AG10803 (cell line): Measurements from ENCODE around the gene ADAM8.
"Not testable (repeated sequence)": the region's sequence is repeated elsewhere in the genome, so short reads cannot be mapped to it uniquely, and the experiment has no call there.

ENCODE experiments used
- DNase-seq: peaks from one replicate; pipeline ENCODE4 v3.0.0; 2010; ENCODE audit warnings: low read depth
- H3K4me3 ChIP-seq: 2 replicates; pipeline ENCODE4 v1.5.1; 2011; ENCODE audit warnings: mild to moderate bottlenecking, low read length, control low read depth
- CTCF ChIP-seq: conservative IDR thresholded peaks from 2 replicates; pipeline ENCODE4 v1.5.1; 2011; ENCODE audit warnings: mild to moderate bottlenecking, low read length, control low read depth, inconsistent platforms

Gene ADAM8

GRCh38 chr10:133268532-133268931, 8.1 kb downstream of the ADAM8 start:
- DNase-seq: no peak
- H3K4me3 ChIP-seq: no peak overlapping the region
- TF ChIP-seq CTCF: no peak

- no peak for TF ChIP-seq CTCF
- H3K4me3 ChIP-seq: no peak overlapping the region
- DNase-seq: no peak
These were observed 8.8 kb downstream of the ADAM8 start for GRCh38 chr10:133267829-133268228.

DNA sequence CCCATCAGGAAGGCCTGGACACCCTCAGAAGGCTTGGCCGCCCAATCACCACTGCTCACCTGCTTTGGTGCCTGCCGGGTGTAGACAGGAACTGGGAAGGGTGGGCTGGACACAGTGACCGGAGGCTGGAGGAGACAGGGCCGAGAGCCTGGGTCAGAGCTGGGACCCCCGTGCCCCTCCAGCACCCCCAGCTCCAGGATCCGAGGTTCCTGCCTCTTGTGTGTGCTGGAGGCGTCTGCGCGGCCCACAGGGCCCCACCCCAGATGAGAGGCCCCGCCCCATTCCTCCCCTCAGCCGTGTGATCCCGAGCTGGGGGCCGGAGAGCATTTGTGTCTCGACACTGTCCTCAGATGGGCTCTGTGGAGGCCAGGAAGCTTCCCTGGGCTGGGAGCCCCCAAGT, 9.4 kb downstream of the ADAM8 start:
- TF ChIP-seq CTCF: no peak
- no peak for DNase-seq
- no peak overlapping the region for H3K4me3 ChIP-seq

DNA sequence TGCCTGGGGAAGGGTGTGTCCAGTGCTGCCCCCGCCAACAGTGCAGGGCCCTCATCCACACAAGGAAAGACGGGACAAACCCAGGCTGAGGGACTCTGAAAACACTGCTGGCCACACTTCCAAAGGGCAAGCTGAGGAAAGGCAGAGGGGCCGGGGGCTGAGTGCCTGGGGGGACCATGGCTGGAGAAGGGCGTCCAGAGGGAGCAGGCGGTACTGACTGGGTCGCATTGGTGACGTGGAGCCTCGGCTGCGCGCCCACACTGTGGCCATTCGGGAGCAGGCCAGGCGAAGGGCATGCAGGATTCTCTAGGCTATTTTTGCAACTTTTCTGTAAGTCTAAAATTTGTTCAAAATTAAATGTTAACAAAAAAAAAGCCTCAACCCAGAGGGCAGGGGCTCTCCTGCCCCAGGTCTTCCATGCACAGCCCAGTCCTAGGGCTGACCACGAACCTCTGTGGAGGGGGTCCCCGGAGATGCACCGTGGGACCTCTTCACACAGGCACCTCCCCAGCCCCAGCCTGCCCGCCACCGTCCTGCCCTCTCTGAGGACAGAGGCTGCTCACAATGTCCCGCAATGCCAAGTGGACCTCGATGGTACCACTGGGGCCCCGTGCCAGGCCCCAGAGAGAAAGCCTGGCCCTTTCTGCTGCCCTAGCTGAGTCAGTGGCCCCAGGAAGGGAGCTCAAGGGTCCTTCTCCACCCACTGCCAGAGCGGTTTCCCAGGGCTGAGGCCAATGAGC, 10.4 kb downstream of the ADAM8 start:
- no peak for DNase-seq
- no peak for TF ChIP-seq CTCF
- H3K4me3 ChIP-seq: no peak overlapping the region

- H3K4me3 ChIP-seq, DNase-seq: not testable (repeated sequence)
These were observed 11.6 kb downstream of the ADAM8 start for GRCh38 chr10:133265052-133265451.

GRCh38 chr10:133264461-133264860, 12.2 kb downstream of the ADAM8 start:
- no peak for TF ChIP-seq CTCF
- DNase-seq: no peak
- no peak overlapping the region for H3K4me3 ChIP-seq

DNA sequence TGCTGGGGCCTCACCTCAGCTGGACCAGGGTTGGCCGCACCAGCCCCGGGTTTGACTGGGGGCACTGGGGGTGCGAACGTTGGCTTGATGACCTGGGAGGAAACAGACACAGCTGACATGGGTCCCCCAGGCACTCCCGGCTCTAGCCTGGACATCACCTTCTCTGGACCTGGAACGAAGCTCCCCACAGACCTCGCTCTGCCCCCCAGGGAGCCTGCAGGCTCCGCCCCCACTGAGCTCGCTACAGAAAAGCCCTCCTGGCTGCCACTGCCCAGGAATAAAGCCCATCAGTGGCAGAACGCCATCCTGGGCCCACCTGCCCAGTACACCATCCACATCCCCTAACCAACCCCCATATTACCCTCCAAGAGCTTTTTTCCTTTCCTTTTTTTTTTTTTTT, 13.0 kb downstream of the ADAM8 start:
- no peak overlapping the region for H3K4me3 ChIP-seq
- no peak for DNase-seq
- TF ChIP-seq CTCF: no peak
